ENCODE measurements around the gene MED12.
A peak's percentile ranks its signal among the peaks of the same experiment; 100 is the strongest.

Gene MED12

DNA sequence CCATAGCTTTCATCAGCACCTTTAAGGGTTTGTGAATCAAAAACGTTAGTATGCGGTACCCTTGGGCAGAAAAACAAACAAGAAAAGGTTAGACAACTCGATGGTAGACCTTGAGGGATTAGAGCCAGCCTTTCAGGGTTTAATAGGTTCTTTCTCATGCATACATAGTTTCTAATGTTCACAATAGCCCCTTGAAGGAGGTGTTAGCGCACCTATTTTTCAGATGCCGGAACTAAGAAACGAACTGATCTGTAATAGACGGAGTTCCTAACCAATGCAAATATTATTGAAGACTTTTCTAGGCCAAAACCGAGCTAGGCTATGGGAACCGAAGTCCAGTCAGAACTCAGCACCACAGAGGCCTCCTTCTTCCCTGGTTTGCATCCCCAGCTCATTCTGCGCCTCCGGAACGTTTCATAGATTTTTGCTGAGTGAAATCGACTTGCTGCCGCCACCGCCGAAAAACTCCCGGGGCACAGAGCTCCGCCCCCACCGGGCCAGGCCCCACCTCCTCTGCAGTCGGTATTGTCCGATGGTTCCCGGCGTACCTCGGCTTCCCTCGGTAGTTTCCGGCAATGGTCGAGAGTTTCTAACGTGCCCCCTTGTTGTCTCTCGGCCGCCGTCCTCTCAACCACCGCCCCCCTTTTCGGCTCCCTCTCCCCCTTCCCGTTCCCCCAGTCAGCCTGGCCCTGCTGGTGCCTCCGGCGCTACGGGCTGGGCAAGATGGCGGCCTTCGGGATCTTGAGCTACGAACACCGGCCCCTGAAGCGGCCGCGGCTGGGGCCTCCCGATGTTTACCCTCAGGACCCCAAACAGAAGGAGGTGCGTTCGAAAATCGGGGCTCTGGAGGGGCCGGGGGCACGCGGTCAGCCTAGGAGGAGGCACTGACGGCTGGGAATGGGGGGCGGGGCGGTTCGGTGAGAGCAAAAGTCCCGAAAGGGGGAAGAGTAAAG is at the start of gene MED12:
TSS of gene MED12 (plus strand) at position 565 of the 953 bp plus-strand sequence. CDS start at position 724, 159 bp downstream.
- peak within 1 kb of the TSS; percentile 62 for H3K4me3 ChIP-seq (ENCODE audit: low read depth, low read length)
- TF ChIP-seq, protein P1, sequence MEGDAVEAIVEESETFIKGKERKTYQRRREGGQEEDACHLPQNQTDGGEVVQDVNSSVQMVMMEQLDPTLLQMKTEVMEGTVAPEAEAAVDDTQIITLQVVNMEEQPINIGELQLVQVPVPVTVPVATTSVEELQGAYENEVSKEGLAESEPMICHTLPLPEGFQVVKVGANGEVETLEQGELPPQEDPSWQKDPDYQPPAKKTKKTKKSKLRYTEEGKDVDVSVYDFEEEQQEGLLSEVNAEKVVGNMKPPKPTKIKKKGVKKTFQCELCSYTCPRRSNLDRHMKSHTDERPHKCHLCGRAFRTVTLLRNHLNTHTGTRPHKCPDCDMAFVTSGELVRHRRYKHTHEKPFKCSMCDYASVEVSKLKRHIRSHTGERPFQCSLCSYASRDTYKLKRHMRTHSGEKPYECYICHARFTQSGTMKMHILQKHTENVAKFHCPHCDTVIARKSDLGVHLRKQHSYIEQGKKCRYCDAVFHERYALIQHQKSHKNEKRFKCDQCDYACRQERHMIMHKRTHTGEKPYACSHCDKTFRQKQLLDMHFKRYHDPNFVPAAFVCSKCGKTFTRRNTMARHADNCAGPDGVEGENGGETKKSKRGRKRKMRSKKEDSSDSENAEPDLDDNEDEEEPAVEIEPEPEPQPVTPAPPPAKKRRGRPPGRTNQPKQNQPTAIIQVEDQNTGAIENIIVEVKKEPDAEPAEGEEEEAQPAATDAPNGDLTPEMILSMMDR (IDR thresholded peaks at IDR 0.05; ENCODE audit: insufficient read depth, low read depth, low read length, missing control alignments), result no peak
- DNase-seq (ENCODE audit: low read depth), result peak; percentile 89

DNA sequence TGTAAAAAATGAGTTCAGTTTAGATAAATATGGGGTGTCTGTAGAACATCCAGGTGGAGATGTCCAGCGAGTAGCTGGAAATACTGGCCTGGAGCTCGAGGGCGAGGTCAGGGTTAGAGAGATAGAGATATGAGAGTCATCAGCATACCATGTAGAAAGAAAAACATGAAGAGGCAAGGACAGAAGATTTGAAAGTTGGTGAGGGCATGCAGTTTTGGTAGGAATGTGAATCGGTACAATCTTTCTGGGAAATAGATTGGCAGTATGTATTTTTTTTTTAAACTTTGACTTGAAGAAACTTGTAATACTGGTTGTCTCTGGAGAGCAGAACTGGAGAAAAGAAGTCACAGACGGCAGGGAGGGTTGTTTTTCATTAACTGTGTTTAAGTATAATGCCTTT is 47.9 kb upstream of the MED12 start:
- DNase-seq (ENCODE audit: low read depth), result no peak
- TF ChIP-seq, protein P1 (IDR thresholded peaks at IDR 0.05; ENCODE audit: insufficient read depth, low read depth, low read length, missing control alignments), result no peak
- H3K4me3 ChIP-seq (ENCODE audit: low read depth, low read length), result no peak overlapping the region

DNA sequence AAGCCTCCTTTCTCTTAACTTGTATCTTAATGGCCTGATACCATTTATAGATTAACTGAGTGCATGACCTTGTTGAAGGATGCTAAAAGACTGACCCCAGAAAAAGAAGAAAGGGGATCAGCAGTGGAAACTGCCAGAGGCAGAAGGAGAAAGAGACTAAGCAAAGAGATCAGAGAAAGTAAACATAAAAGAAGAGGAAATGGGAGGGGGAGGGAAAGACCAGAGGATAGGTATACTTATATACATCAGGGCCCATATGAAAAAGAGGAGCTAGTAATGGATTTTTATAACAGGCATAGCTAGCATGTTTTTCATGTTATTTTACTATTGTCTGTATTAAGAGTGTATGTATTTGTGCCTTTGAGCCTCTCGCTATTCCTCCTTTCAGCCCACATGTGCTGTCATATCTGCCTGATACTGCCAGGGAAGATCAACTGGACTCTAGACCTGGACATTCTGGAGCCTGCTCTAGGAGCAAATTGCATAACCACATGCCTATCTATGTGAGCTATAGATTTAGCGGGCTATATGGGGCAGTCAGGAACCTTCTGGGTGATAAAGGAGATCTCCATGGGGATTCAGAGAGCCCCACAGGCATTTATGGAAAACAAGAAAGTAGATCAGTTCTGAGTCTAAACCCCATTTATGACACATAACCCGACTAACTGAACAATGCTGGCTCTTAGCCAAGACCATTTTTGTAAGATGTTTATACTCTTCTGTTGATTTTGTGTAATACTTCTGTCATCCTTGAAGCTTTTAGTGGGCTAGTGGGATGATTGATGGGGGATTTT is 36.9 kb upstream of the MED12 start:
- TF ChIP-seq, protein P1 (IDR thresholded peaks at IDR 0.05; ENCODE audit: insufficient read depth, low read depth, low read length, missing control alignments), result no peak
- no peak for DNase-seq (ENCODE audit: low read depth)
- no peak overlapping the region for H3K4me3 ChIP-seq (ENCODE audit: low read depth, low read length)

DNA sequence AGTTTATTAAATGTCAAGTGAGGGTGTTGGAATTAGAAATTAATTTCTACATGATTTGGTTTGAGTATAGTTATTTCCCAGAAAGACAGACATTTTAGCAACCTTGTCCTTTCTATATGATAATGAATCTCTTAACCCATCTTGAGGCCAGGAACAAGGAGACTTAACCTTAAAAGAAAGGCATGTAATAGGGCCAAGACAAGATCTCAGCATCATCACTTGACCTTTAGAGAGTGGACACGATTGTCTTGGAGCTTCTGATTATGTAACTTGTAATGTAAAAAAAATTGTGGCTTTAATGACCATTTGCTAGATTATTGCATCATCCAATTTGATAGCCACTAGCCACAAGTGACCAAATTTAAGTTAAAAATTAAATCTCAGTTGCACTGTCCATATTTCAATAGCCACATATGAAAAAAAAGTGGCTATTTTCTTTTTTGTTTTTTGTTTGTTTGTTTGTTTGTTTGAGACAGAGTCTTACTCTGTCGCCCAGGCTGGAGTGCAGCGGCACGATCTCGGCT is 36.2 kb upstream of the MED12 start:
- TF ChIP-seq, protein P1 (IDR thresholded peaks at IDR 0.05; ENCODE audit: insufficient read depth, low read depth, low read length, missing control alignments), result no peak
- DNase-seq (ENCODE audit: low read depth), result no peak

DNA sequence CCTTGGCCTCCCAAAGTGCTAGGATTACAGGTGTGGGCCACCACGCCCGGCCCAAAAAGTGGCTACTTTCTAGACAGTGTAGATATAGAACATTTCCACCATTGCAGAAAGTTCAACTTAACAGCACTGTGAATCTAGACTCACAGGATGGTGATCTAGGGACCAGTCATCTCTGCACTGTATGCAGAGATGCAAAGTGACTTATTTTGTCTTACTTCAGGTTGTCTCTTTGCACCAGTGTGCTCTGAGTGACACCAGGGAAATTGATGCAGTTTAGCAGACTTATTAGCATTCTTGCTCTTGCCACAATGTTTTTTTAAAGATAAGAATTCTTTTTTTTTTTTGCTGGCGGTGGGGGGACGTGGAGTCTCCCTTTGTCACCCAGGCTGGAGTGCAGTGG is 35.6 kb upstream of the MED12 start:
- DNase-seq (ENCODE audit: low read depth), result no peak
- no peak overlapping the region for H3K4me3 ChIP-seq (ENCODE audit: low read depth, low read length)
- TF ChIP-seq, protein P1 (IDR thresholded peaks at IDR 0.05; ENCODE audit: insufficient read depth, low read depth, low read length, missing control alignments), result no peak

More for the DNA sequence above, 36.2 kb upstream of the MED12 start:
- H3K4me3 ChIP-seq (ENCODE audit: low read depth, low read length), result no peak overlapping the region

DNA sequence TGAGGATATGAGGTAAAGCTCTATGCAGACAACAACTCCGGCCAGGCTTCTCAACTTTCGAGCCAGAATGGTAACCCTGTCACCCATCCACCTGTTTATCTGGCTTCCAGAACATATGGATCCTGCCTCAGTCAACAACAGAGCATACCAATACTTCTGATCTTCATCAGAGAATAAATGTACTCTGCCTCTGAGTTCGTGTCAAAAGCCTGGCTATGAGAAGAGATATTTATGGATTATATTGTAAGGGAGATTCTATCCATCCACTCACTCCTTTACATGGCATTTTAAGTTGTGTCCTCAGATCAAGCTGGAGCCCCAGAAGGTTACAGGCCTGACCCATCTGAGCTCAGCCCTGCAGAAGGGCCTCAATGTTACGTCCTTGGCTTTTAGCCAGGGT is 32.5 kb upstream of the MED12 start:
- H3K4me3 ChIP-seq (ENCODE audit: low read depth, low read length), result no peak overlapping the region
- TF ChIP-seq, protein P1 (IDR thresholded peaks at IDR 0.05; ENCODE audit: insufficient read depth, low read depth, low read length, missing control alignments), result no peak

More for the DNA sequence above, 32.5 kb upstream of the MED12 start:
- DNase-seq (ENCODE audit: low read depth), result no peak
